Neural cell (in vitro differentiated cells): ENCODE results near the gene KCNA4.

Source experiments
- EZH2 ChIP-seq: fragments of 200-600, 300-800 bp; shearing (Covaris generic), sonication (generic); IDR thresholded peaks from 2 replicates; pipeline ENCODE4 v1.6.1; 2014; ENCODE audit warnings: antibody characterized with exemption, low read length, borderline replicate concordance, mild to moderate bottlenecking; ENCODE audit not compliant: insufficient read depth, poor library complexity, severe bottlenecking
- POLR2AphosphoS5 ChIP-seq: IDR thresholded peaks from 2 replicates; pipeline ENCODE4 v1.6.1; 2012
- RAD21 ChIP-seq: fragments of 450-650 bp; conservative IDR thresholded peaks from 2 replicates; pipeline ENCODE4 v1.6.1; 2014; ENCODE audit warnings: antibody characterized with exemption, mild to moderate bottlenecking, moderate library complexity
- TF ChIP-seq, protein P1 (sequence below): fragments of 450-650 bp; IDR thresholded peaks from 2 replicates; pipeline ENCODE4 v1.5.1; 2014; ENCODE audit warnings: antibody characterized with exemption, mild to moderate bottlenecking, moderate library complexity; ENCODE audit not compliant: poor library complexity, severe bottlenecking
- TF ChIP-seq, protein P2 (sequence below): IDR thresholded peaks from 2 replicates; pipeline ENCODE4 v1.6.1; 2012; ENCODE audit warnings: borderline replicate concordance

GRCh38 chr11:30049214-30049613 lies 32.4 kb upstream of the KCNA4 start:
- no peak for TF ChIP-seq RAD21
- TF ChIP-seq POLR2AphosphoS5, result no peak
- TF ChIP-seq, protein P1, sequence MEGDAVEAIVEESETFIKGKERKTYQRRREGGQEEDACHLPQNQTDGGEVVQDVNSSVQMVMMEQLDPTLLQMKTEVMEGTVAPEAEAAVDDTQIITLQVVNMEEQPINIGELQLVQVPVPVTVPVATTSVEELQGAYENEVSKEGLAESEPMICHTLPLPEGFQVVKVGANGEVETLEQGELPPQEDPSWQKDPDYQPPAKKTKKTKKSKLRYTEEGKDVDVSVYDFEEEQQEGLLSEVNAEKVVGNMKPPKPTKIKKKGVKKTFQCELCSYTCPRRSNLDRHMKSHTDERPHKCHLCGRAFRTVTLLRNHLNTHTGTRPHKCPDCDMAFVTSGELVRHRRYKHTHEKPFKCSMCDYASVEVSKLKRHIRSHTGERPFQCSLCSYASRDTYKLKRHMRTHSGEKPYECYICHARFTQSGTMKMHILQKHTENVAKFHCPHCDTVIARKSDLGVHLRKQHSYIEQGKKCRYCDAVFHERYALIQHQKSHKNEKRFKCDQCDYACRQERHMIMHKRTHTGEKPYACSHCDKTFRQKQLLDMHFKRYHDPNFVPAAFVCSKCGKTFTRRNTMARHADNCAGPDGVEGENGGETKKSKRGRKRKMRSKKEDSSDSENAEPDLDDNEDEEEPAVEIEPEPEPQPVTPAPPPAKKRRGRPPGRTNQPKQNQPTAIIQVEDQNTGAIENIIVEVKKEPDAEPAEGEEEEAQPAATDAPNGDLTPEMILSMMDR, result no peak
- TF ChIP-seq, protein P2, sequence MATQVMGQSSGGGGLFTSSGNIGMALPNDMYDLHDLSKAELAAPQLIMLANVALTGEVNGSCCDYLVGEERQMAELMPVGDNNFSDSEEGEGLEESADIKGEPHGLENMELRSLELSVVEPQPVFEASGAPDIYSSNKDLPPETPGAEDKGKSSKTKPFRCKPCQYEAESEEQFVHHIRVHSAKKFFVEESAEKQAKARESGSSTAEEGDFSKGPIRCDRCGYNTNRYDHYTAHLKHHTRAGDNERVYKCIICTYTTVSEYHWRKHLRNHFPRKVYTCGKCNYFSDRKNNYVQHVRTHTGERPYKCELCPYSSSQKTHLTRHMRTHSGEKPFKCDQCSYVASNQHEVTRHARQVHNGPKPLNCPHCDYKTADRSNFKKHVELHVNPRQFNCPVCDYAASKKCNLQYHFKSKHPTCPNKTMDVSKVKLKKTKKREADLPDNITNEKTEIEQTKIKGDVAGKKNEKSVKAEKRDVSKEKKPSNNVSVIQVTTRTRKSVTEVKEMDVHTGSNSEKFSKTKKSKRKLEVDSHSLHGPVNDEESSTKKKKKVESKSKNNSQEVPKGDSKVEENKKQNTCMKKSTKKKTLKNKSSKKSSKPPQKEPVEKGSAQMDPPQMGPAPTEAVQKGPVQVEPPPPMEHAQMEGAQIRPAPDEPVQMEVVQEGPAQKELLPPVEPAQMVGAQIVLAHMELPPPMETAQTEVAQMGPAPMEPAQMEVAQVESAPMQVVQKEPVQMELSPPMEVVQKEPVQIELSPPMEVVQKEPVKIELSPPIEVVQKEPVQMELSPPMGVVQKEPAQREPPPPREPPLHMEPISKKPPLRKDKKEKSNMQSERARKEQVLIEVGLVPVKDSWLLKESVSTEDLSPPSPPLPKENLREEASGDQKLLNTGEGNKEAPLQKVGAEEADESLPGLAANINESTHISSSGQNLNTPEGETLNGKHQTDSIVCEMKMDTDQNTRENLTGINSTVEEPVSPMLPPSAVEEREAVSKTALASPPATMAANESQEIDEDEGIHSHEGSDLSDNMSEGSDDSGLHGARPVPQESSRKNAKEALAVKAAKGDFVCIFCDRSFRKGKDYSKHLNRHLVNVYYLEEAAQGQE, result no peak
- no peak for TF ChIP-seq EZH2
